ENCODE results near the gene PPP4R4.

Gene PPP4R4

DNA sequence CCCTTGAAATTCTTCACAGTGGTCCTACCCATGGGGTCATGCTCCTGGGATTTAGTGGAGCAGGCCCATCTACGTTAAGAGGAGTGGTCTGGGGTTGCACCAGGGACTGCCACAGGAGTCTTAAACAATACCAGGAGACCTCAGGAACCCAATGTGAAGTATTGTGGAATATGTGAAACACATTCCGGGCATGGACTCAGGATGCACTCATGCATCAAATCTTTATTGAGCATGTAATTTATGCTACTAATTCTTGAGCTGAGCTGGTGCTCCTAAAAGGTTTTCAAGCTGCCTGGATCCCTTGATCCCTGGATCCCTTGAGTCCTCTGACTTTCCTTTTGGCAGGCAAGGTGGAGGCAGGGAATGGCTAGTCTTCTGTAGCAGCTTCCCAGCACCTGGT, 110.1 kb downstream of the PPP4R4 start:
- Histone ChIP-seq H3K4me3 (replicated peaks; ENCODE audit: insufficient read depth, low read length) (no peak overlapping the region), H3K27me3 (ENCODE audit: insufficient read depth, poor library complexity, severe bottlenecking) (peaks cover 4% of the 10 kb centered on the region), H3K27ac (replicated peaks) (no peak overlapping the region)
- DNase-seq (ENCODE audit: low read depth in 1 of 2, low spot score in 1 of 2) = no peak
- TF ChIP-seq, protein P1, sequence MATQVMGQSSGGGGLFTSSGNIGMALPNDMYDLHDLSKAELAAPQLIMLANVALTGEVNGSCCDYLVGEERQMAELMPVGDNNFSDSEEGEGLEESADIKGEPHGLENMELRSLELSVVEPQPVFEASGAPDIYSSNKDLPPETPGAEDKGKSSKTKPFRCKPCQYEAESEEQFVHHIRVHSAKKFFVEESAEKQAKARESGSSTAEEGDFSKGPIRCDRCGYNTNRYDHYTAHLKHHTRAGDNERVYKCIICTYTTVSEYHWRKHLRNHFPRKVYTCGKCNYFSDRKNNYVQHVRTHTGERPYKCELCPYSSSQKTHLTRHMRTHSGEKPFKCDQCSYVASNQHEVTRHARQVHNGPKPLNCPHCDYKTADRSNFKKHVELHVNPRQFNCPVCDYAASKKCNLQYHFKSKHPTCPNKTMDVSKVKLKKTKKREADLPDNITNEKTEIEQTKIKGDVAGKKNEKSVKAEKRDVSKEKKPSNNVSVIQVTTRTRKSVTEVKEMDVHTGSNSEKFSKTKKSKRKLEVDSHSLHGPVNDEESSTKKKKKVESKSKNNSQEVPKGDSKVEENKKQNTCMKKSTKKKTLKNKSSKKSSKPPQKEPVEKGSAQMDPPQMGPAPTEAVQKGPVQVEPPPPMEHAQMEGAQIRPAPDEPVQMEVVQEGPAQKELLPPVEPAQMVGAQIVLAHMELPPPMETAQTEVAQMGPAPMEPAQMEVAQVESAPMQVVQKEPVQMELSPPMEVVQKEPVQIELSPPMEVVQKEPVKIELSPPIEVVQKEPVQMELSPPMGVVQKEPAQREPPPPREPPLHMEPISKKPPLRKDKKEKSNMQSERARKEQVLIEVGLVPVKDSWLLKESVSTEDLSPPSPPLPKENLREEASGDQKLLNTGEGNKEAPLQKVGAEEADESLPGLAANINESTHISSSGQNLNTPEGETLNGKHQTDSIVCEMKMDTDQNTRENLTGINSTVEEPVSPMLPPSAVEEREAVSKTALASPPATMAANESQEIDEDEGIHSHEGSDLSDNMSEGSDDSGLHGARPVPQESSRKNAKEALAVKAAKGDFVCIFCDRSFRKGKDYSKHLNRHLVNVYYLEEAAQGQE (IDR thresholded peaks at IDR 0.05; ENCODE audit: insufficient replicate concordance, low read depth) = no peak
- TF ChIP-seq, protein P2, sequence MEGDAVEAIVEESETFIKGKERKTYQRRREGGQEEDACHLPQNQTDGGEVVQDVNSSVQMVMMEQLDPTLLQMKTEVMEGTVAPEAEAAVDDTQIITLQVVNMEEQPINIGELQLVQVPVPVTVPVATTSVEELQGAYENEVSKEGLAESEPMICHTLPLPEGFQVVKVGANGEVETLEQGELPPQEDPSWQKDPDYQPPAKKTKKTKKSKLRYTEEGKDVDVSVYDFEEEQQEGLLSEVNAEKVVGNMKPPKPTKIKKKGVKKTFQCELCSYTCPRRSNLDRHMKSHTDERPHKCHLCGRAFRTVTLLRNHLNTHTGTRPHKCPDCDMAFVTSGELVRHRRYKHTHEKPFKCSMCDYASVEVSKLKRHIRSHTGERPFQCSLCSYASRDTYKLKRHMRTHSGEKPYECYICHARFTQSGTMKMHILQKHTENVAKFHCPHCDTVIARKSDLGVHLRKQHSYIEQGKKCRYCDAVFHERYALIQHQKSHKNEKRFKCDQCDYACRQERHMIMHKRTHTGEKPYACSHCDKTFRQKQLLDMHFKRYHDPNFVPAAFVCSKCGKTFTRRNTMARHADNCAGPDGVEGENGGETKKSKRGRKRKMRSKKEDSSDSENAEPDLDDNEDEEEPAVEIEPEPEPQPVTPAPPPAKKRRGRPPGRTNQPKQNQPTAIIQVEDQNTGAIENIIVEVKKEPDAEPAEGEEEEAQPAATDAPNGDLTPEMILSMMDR (IDR thresholded peaks at IDR 0.05; ENCODE audit: insufficient read depth, low read length) = no peak
- TF ChIP-seq POLR2AphosphoS5 (IDR thresholded peaks at IDR 0.05; ENCODE audit: low read depth) = no peak
- no peak for TF ChIP-seq GABPA (IDR thresholded peaks at IDR 0.05; ENCODE audit: low read depth)
- no peak for TF ChIP-seq SPI1 (IDR thresholded peaks at IDR 0.05; ENCODE audit: borderline replicate concordance, low read depth)

DNA sequence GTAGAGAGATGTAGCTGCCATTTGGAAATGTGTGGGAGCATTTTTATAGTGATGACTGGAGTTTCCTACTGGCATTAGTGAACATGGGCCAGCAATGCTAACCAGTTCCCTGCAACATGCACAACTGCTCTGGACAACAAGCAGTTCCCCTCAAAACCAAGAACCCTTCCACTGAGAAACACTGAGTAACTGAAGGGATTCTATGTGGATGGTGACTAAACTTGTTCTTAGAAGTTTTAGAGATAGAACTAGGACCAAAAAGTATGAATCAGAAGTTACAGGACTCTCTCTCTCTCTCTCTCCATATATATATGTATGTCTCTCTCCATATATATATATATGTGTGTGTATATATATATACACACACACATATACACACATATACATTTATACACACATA, 111.0 kb downstream of the PPP4R4 start:
- H3K27me3 ChIP-seq (ENCODE audit: insufficient read depth, poor library complexity, severe bottlenecking) = peaks cover 4% of the 10 kb centered on the region
- H3K4me3 ChIP-seq (replicated peaks; ENCODE audit: insufficient read depth, low read length) = no peak overlapping the region
- H3K27ac ChIP-seq (replicated peaks) = no peak overlapping the region
- TF ChIP-seq SPI1 (IDR thresholded peaks at IDR 0.05; ENCODE audit: borderline replicate concordance, low read depth) (no peak), POLR2AphosphoS5 (IDR thresholded peaks at IDR 0.05; ENCODE audit: low read depth) (no peak), GABPA (IDR thresholded peaks at IDR 0.05; ENCODE audit: low read depth) (no peak)
- TF ChIP-seq, protein P1 (IDR thresholded peaks at IDR 0.05; ENCODE audit: insufficient replicate concordance, low read depth) = no peak
- TF ChIP-seq, protein P2 (IDR thresholded peaks at IDR 0.05; ENCODE audit: insufficient read depth, low read length) = no peak
- DNase-seq (ENCODE audit: low read depth in 1 of 2, low spot score in 1 of 2) = no peak

DNA sequence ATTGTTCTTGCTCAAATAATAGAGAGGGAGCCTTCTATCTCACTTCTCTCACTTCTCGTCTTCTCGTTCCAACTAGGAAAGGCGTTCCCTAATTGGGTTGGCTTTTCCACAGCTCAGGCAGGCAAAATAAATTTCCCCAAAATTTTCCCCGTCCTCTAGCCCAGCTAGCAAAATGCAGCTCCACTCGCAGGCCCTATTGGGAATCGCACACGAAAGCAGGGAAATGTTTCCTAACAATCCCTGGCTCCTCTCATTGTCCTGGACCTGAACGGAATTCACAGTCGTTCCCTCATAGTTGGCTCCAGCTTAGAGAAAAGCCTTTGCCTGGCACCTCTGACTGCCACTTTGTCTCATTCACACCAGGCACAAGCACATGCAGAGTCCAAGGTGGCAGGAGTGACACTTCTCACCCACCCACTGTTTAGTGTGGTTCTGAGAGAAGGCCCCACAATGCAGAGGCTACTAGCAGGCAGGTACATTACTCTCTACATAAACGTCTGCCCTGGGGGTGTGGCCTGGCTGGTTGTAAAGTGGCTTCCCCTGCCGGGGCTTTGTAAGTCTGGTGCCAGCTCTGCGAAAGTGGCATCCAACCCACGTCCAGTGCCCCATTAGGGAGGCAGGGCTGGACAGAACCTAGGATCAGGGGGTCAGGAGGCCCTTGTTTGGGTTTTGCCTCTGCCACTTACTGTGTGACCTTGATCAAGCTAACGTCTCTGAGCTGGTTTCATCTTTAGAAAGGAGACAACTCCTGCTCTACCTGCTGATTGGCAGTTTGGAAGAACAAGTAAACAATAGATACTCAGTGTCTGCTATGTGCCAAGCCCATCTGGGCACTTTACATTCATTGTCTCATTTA, 114.7 kb downstream of the PPP4R4 start:
- Histone ChIP-seq H3K27me3 (ENCODE audit: insufficient read depth, poor library complexity, severe bottlenecking) (peaks cover 4% of the 10 kb centered on the region), H3K27ac (replicated peaks) (no peak overlapping the region), H3K4me3 (replicated peaks; ENCODE audit: insufficient read depth, low read length) (no peak overlapping the region)
- no peak for TF ChIP-seq SPI1 (IDR thresholded peaks at IDR 0.05; ENCODE audit: borderline replicate concordance, low read depth)
- TF ChIP-seq GABPA (IDR thresholded peaks at IDR 0.05; ENCODE audit: low read depth) = no peak
- TF ChIP-seq, protein P2 (IDR thresholded peaks at IDR 0.05; ENCODE audit: insufficient read depth, low read length) = no peak
- TF ChIP-seq, protein P1 (IDR thresholded peaks at IDR 0.05; ENCODE audit: insufficient replicate concordance, low read depth) = no peak
- no peak for TF ChIP-seq POLR2AphosphoS5 (IDR thresholded peaks at IDR 0.05; ENCODE audit: low read depth)
- no peak for DNase-seq (ENCODE audit: low read depth in 1 of 2, low spot score in 1 of 2)

Data from HL-60 (cell line).